AG09319 (cell line): ENCODE measurements around the gene CAMTA1.

Source experiments
- DNase-seq: peaks from one replicate; pipeline ENCODE4 v3.0.0-alpha.2; 2010; ENCODE audit warnings: low read depth; ENCODE audit errors: extremely low read depth
- CTCF ChIP-seq: IDR thresholded peaks from 2 replicates; pipeline ENCODE4 v1.5.1; 2011; ENCODE audit warnings: low read depth, mild to moderate bottlenecking, inconsistent platforms, low read length, moderate library complexity

CAMTA1 gene

GRCh38 chr1:7388488-7389185 is 603.4 kb downstream of the CAMTA1 start:
- no peak for TF ChIP-seq CTCF
- DNase-seq: no peak

- no peak for DNase-seq
- no peak for TF ChIP-seq CTCF
Measured at GRCh38 chr1:7389201-7389905, 604.1 kb downstream of the CAMTA1 start.

- no peak for DNase-seq
Measured at GRCh38 chr1:7389906-7390603, 604.8 kb downstream of the CAMTA1 start.

GRCh38 chr1:7390604-7391000 is 605.3 kb downstream of the CAMTA1 start:
- DNase-seq: no peak
- no peak for TF ChIP-seq CTCF

More at GRCh38 chr1:7389906-7390603, 604.8 kb downstream of the CAMTA1 start:
- TF ChIP-seq CTCF: no peak

GRCh38 chr1:7393136-7393535 is 607.9 kb downstream of the CAMTA1 start:
- TF ChIP-seq CTCF: no peak
- no peak for DNase-seq

GRCh38 chr1:7395251-7395650 is 610.0 kb downstream of the CAMTA1 start:
- no peak for DNase-seq
- no peak for TF ChIP-seq CTCF

- no peak for TF ChIP-seq CTCF
- DNase-seq: no peak
Measured at GRCh38 chr1:7398982-7399381, 613.7 kb downstream of the CAMTA1 start.
